GM11168 (cell line): ENCODE results near the gene METRNL.

Experiments used
- in situ Hi-C: fragments of 300-500 bp; cut with MboI; formaldehyde crosslinking; loops from one replicate; pipeline ENCODE4 v1.12.0; 2022; ENCODE audit warnings: low sequenced_read_pairs; ENCODE audit not compliant: unreplicated experiment

The METRNL gene

GRCh38 chr17:83089328-83090132 is 10.1 kb downstream of the METRNL start:
- in situ Hi-C loops = no loop called here

GRCh38 chr17:83090444-83091256 is 11.2 kb downstream of the METRNL start:
- in situ Hi-C loops = no loop called here

- in situ Hi-C loops = no loop called here
Observed at GRCh38 chr17:83091257-83092141, 12.1 kb downstream of the METRNL start.

- in situ Hi-C loops = no loop called here
Observed at GRCh38 chr17:83092186-83092585, 12.8 kb downstream of the METRNL start.

- in situ Hi-C loops = no loop called here
Observed at GRCh38 chr17:83092931-83093330, 13.5 kb downstream of the METRNL start.

- in situ Hi-C loops = no loop called here
Observed at GRCh38 chr17:83093506-83093905, 14.1 kb downstream of the METRNL start.

GRCh38 chr17:83094291-83094690 is 14.9 kb downstream of the METRNL start:
- in situ Hi-C loops = no loop called here

GRCh38 chr17:83095016-83095415 is 15.6 kb downstream of the METRNL start:
- in situ Hi-C loops = no loop called here

GRCh38 chr17:83096401-83097224 is 17.2 kb downstream of the METRNL start:
- in situ Hi-C loops = no loop called here

GRCh38 chr17:83097831-83098230 is 18.4 kb downstream of the METRNL start:
- in situ Hi-C loops = no loop called here

- in situ Hi-C loops = no loop called here
Observed at GRCh38 chr17:83098241-83099085, 19.1 kb downstream of the METRNL start.

- in situ Hi-C loops = no loop called here
Observed at GRCh38 chr17:83099086-83099555, 19.7 kb downstream of the METRNL start.

GRCh38 chr17:83099570-83100181 is 20.3 kb downstream of the METRNL start:
- in situ Hi-C loops = no loop called here

GRCh38 chr17:83100220-83100852 is 20.9 kb downstream of the METRNL start:
- in situ Hi-C loops = no loop called here

GRCh38 chr17:83100853-83101391 is 21.5 kb downstream of the METRNL start:
- in situ Hi-C loops = no loop called here

GRCh38 chr17:83101805-83102480 is 22.5 kb downstream of the METRNL start:
- in situ Hi-C loops = no loop called here
